Body of pancreas (tissue), 4 donors: Measurements from ENCODE around the gene MAD1L1.

Experiments
- POLR2A ChIP-seq, 3 donors: fragments of 450-650 bp; IDR thresholded peaks; one replicate each; pipeline ENCODE4 v1.6.1; 2016; ENCODE audit warnings: antibody characterized with exemption in 3 of 3, mild to moderate bottlenecking in 2 of 3
- TF ChIP-seq, protein P1 (sequence below), 7 experiments: fragments of 450-650 bp in 4 of 7; fragments of 200-600 bp in 3 of 7; sonication (generic) in 3 of 7; IDR thresholded peaks; one replicate each; pipeline ENCODE4 v1.5.1; 2016 to 2019; ENCODE audit warnings: antibody characterized with exemption in 7 of 7

DNA sequence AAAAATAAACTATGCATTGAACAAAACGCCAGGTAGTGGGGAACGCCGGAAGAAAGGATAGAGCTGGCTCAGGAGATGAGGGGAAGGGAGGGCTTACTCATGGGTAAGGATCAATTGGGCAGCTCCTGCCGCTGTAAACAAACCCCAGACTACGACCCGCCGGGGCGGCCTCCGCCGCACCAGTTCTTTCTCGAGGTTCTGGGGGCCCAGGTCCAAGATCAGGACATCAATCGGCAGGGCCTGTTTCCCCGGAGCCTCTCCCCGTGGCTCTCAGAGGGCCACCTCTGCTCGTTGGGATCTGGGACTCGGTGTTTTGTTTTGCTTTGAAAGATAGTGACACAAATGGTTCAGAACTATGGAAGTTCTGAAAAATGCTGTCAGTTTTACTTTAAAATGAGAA lies 422.2 kb downstream of the MAD1L1 start:
- TF ChIP-seq, protein P1, sequence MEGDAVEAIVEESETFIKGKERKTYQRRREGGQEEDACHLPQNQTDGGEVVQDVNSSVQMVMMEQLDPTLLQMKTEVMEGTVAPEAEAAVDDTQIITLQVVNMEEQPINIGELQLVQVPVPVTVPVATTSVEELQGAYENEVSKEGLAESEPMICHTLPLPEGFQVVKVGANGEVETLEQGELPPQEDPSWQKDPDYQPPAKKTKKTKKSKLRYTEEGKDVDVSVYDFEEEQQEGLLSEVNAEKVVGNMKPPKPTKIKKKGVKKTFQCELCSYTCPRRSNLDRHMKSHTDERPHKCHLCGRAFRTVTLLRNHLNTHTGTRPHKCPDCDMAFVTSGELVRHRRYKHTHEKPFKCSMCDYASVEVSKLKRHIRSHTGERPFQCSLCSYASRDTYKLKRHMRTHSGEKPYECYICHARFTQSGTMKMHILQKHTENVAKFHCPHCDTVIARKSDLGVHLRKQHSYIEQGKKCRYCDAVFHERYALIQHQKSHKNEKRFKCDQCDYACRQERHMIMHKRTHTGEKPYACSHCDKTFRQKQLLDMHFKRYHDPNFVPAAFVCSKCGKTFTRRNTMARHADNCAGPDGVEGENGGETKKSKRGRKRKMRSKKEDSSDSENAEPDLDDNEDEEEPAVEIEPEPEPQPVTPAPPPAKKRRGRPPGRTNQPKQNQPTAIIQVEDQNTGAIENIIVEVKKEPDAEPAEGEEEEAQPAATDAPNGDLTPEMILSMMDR (IDR thresholded peaks at IDR 0.05): no peak
- TF ChIP-seq POLR2A (IDR thresholded peaks at IDR 0.05): no peak
